IPS-15b (cell line): ENCODE measurements around the gene NDUFB10.
A peak's percentile ranks its signal among the peaks of the same experiment; 100 is the strongest.

Source experiments
- H3K27me3 ChIP-seq: one replicate; pipeline ENCODE4 v1.6.1; 2013; ENCODE audit warnings: low read length; ENCODE audit not compliant: control insufficient read depth, insufficient read depth
- H3K36me3 ChIP-seq: one replicate; pipeline ENCODE4 v1.6.1; 2013; ENCODE audit warnings: low read length; ENCODE audit not compliant: control insufficient read depth, insufficient read depth
- H3K4me1 ChIP-seq: one replicate; pipeline ENCODE4 v1.6.1; 2013; ENCODE audit warnings: mild to moderate bottlenecking, low read length; ENCODE audit not compliant: control insufficient read depth, insufficient read depth
- H3K4me3 ChIP-seq: one replicate; pipeline ENCODE4 v1.5.1; 2013; ENCODE audit warnings: low read depth, low read length
- H3K9ac ChIP-seq: one replicate; pipeline ENCODE4 v1.6.1; 2013; ENCODE audit warnings: low read depth, mild to moderate bottlenecking, low read length
- H3K9me3 ChIP-seq: one replicate; pipeline ENCODE4 v1.6.1; 2013; ENCODE audit warnings: mild to moderate bottlenecking, low read length; ENCODE audit not compliant: control insufficient read depth, insufficient read depth

The NDUFB10 gene

DNA sequence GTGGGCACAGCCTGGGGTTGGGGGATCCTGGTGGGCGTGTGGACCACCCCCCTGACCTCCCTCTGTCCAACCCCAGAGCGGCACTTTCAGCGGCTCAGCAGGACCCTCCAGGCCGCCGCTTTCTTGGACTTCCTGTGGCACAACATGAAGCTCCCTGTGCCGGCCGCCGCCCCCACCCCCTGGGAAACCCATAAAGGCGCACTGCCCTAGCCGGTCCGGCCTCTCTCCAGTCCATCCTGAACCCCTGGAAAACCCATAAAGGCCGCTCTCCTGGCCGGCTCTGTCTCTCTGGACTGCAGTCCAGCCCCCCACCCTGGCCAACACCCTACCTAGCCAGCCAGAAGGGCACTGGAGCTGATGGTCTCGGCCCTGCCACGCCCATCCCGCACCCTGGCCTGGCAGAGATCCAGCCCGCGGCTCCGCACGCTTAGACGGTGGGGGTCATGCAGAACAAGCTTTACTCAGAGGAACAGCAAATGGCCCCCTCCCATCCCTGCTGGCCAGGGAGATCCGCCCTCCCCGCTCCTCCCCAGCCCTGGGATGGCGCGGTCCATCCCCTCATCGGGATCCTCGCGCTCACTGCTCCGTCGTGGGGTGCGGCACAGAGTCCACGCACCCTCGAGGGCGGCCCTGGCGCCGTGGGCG, 19.3 kb downstream of the NDUFB10 start:
- Histone ChIP-seq H3K9me3 (no peaks in the 10 kb centered on the region), H3K4me3 (peak overlapping the region; percentile 54), H3K36me3 (peaks cover 43% of the 10 kb centered on the region), H3K27me3 (peaks cover 38% of the 10 kb centered on the region), H3K9ac (no peak overlapping the region), H3K4me1 (peaks cover 4% of the 10 kb centered on the region)

DNA sequence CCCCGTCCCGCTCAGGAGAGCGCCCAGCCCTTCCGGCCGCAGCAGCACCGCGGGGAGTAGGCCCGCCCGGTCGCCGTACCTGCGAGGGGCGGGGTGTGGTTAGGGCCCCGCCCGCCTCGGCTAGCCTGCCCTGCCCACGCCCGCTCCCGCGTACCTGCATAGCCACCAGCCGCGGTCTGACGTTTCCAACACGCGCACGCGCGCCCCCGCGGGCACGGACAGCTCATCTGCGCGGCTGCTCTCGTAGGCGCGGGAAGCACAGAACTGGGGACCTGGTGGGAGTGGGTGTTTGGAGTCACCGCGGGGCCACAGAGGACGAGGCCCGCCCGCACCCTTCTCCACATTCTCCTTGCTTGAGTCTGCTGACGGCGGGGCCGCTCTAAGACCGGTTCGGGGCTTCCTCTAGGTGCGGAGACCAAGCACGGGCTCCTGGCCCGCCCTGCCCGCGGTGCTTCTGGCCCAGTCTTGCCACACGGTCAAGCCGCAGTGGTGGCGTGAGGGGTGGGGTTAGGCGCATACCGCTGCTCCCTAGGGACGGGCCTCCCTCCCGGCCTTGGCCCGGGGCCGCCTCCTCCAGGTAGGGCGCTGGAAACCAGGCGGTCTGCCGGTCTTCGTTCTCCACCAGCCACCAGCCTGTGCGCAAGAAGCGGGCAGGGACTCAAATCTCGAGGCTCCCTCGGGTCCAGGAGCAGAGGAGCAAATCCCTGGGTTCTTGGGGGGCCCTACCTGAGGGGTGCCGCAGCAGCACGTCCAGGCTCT, 20.1 kb downstream of the NDUFB10 start:
- Histone ChIP-seq H3K4me3 (peak overlapping the region; percentile 54), H3K9me3 (no peaks in the 10 kb centered on the region), H3K4me1 (peaks cover 4% of the 10 kb centered on the region), H3K9ac (peak overlapping the region; percentile 54), H3K27me3 (peaks cover 38% of the 10 kb centered on the region), H3K36me3 (peaks cover 37% of the 10 kb centered on the region)

DNA sequence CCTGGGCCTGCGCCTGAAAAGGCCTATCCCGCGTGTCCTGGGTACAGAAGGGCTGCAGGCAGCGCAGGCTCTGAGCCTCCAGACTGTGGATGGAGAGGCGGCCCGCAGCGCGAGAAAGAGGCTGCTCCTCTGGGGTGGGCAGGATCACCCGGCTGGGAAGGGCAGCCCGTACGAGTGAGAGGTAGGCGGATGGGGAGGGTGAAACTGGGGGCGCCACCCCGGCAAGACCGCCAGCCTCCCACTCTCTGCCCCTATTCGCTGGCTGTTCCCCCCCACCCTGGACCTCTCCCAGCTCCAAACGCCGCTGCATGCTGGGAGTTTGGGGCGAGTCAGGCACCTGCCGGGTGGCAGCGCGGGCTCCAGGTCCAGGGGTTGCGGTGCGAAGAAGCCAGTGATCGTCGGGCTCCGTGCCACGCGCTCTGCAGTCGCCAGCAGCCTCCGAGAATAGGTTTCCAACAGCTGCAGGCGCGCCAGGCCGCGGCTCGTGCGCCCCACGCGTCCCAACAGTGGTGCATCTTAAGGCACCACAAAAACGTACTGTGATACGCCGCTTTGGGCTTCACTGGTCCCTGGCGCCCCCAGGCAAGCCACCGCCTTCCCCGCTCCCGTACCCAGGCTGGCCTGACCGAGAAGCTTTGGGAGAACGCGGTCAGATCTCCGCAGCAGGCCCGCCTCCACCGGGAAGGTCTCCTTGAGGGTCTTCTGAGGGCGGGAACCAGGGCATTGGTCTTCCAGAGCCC, 20.9 kb downstream of the NDUFB10 start:
- Histone ChIP-seq H3K4me1 (peaks cover 6% of the 10 kb centered on the region), H3K27me3 (peaks cover 38% of the 10 kb centered on the region), H3K9me3 (no peaks in the 10 kb centered on the region), H3K36me3 (peaks cover 30% of the 10 kb centered on the region), H3K4me3 (peak overlapping the region; percentile 54), H3K9ac (peak overlapping the region; percentile 54)

DNA sequence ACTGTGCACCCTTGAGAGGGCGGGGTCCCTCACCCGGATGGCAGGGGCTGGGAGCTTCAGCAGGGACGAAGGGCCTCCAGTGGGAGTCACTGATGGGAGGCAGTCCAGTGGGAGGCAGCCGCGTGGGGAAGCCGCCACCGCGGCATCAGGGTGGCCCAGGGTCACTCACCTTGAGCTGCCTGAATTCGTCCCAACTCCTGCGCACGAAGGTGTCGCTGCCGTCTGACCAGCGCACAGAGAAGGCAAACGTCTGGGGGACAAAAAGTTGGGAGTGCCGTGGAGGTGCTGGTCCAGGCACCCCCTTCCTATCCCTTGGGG, 21.4 kb downstream of the NDUFB10 start:
- peaks cover 31% of the 10 kb centered on the region for H3K36me3 ChIP-seq
- peaks cover 6% of the 10 kb centered on the region for H3K4me1 ChIP-seq
- H3K9ac ChIP-seq = no peak overlapping the region
- peaks cover 38% of the 10 kb centered on the region for H3K27me3 ChIP-seq
- H3K4me3 ChIP-seq = peak overlapping the region; percentile 54
- H3K9me3 ChIP-seq = no peaks in the 10 kb centered on the region

DNA sequence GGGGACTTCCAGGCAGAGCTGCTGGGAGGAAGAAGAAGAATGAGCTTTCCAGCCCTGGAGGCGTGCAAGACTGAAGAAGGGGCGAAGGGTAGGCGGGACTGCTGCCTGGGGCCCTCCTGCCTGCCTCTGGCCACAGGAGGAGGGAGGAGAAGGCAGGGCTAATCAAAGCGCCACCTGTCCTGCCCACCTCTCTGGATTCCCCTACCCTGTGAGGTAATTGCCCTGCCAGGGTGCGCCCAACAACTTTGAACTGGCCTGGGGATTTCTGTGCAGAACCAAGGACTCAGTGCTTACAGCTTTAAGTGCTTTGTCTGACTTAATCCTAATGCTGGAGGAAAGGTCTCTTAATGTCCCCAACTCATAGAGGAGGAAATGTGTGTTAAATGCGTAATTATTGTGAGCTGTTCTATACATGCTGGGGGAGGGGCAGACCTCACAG, 22.1 kb downstream of the NDUFB10 start, which contains the start of gene NOXO1:
NOXO1 (minus strand) TSS at position 72 of the 439 bp plus-strand sequence. CDS start 290 bp downstream, outside the sequence.
- H3K36me3 ChIP-seq = peaks cover 30% of the 10 kb centered on the region
- peaks cover 38% of the 10 kb centered on the region for H3K27me3 ChIP-seq
- H3K9ac ChIP-seq = no peak within 1 kb of the TSS
- peak within 1 kb of the TSS; percentile 54 for H3K4me3 ChIP-seq
- peaks cover 6% of the 10 kb centered on the region for H3K4me1 ChIP-seq
- H3K9me3 ChIP-seq = no peaks in the 10 kb centered on the region

DNA sequence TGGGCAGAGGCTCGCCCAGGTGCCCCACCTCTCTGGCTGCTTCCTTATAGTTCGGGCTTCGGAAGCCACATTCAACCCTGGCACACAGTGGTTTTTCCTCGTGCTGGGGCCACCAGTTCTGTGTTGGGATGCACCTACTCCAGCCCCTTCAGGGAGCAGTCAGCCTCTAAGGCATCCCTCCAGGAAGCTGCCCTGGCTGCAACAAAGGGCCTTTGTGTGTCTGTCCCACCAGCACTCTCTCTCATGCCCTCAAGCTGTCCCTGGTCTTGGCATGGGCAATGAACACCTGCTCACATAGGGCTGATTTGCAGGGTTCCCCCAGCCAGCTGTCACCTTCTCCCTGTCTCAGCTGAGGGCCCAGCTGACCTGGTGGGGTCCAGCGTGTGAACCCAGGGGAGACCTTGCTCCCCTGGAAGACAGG, 22.7 kb downstream of the NDUFB10 start:
- Histone ChIP-seq H3K4me1 (peaks cover 6% of the 10 kb centered on the region), H3K9me3 (no peaks in the 10 kb centered on the region), H3K36me3 (peaks cover 27% of the 10 kb centered on the region), H3K27me3 (peaks cover 38% of the 10 kb centered on the region), H3K4me3 (no peak overlapping the region), H3K9ac (no peak overlapping the region)

DNA sequence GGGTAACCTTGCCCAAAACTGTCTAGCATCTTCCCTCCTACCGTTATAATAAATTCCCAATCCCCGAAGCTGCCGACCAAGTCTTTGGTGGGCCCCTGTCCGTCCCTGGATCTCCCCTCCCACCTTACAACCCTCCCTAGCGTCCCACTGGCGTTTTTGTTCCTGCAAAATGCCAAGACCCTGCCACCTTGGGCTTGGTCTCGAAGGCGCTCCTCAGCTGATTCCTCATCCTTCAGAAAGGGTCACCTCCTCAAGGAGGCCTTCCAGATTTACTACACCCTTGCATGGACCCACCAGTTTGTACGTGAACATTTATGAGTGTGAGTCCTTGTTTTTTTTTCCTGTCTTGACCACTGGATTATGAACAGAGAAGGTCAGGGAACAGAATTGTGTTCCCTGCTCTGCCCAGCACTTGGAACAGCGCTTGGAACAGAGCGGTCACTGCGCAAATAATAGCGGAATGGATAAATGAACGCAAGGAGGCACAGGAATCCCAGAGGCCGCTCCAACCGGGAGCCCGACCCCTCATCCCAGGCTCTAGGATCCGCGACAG, 23.7 kb downstream of the NDUFB10 start:
- Histone ChIP-seq H3K36me3 (peaks cover 19% of the 10 kb centered on the region), H3K27me3 (peaks cover 40% of the 10 kb centered on the region), H3K4me1 (peaks cover 6% of the 10 kb centered on the region), H3K9me3 (no peaks in the 10 kb centered on the region), H3K4me3 (peak overlapping the region; percentile 66), H3K9ac (no peak overlapping the region)

DNA sequence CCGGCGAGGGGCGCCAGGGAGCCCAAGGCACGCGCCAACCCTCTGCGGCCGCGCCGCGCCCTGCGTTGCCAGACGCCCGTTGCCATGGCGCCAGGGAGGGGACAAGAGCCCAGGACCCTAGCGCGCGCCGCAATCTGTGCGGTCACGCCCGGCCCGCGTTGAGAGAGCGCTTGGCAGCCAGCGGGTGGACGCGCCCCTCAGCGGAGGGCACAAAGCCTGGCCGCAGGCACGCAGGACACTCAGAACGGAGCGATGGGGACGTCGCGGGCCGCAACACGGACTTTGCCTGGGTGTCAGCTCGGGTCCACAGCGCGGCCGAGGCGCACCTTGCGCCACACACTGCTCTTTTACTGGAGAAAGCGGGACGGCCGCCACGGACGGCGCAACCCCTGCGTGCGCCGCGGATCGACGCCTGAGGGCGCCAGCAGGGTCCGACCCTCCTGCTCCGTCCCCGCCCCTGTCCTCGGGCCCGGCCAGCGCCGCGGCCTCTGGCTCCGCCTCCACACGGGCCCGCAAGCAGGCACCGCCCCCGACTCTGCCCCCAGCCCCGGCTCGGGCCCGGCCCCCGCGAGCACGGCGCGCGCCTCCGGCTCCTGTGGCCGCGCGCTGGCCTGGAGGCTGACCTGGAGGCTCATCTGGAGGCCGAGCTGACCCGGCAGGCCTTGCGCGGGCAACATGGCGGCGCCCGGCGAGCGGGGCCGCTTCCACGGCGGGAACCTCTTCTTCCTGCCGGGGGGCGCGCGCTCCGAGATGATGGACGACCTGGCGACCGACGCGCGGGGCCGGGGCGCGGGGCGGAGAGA, 24.4 kb downstream of the NDUFB10 start, which contains the start of gene GFER:
GFER (plus strand) TSS at position 650 of the 803 bp plus-strand sequence; CDS start at position 676, 26 bp downstream.
- peaks cover 16% of the 10 kb centered on the region for H3K36me3 ChIP-seq
- no peaks in the 10 kb centered on the region for H3K9me3 ChIP-seq
- H3K9ac ChIP-seq = peak within 1 kb of the TSS; percentile 79
- peak within 1 kb of the TSS; percentile 76 for H3K4me3 ChIP-seq
- H3K4me1 ChIP-seq = peaks cover 6% of the 10 kb centered on the region
- H3K27me3 ChIP-seq = peaks cover 45% of the 10 kb centered on the region

DNA sequence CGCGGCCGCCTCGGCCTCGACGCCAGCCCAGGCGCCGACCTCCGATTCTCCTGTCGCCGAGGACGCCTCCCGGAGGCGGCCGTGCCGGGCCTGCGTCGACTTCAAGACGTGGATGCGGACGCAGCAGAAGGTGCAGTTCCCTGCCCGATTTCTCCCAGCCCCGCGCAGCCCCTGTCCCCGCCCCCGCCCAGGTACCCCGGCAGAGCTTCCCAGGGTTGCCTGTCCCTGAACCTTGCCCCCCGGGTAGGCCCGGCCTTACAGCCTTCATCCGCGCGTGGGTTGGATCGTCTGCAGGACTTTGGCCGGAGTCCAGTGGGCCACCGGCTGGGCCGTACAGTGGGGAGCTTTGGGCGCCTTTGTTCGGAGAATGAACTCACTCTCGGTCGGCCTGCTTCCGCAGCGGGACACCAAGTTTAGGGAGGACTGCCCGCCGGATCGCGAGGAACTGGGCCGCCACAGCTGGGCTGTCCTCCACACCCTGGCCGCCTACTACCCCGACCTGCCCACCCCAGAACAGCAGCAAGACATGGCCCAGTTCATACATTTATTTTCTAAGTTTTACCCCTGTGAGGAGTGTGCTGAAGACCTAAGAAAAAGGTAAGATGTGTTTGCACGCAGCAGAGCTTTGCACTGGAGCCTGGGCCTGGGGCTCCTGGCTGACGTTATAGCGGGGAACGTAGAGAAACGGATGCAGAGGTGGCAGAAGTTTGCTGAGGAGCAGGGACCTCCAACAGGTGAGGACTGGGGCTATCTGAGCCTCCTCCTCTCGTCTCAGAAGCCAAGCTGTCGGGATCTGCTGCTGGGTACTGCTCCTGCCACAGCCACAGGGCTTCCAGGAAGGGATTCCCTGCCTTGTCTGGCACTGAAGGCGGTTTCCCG, 25.2 kb downstream of the NDUFB10 start:
- Histone ChIP-seq H3K4me3 (peak overlapping the region; percentile 76), H3K36me3 (peaks cover 16% of the 10 kb centered on the region), H3K9ac (peak overlapping the region; percentile 79), H3K27me3 (peaks cover 52% of the 10 kb centered on the region), H3K9me3 (no peaks in the 10 kb centered on the region), H3K4me1 (peaks cover 6% of the 10 kb centered on the region)

DNA sequence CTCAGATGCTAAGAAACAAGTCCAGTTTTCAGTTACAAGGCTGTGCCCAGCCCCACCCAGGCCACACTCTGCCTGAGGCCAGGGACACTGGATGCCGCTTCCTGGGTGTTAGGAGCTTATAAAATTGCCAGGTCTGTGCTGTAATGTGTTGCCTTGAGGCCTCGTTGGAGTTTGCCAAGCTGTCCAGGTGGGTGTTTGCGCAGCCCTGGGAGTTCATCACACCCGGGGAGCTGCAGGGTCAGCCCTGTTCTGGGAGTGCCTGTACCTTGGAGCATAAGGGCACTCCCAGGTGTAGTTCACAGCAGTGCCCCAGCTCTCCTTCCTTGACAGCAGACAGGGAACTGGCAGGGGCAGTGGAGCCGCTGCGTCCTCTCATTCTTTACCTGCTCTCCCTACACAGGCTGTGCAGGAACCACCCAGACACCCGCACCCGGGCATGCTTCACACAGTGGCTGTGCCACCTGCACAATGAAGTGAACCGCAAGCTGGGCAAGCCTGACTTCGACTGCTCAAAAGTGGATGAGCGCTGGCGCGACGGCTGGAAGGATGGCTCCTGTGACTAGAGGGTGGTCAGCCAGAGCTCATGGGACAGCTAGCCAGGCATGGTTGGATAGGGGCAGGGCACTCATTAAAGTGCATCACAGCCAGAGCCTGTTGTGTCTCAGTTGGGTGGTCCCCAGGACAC, 26.3 kb downstream of the NDUFB10 start:
- H3K4me3 ChIP-seq = peak overlapping the region; percentile 76
- peaks cover 16% of the 10 kb centered on the region for H3K36me3 ChIP-seq
- H3K9ac ChIP-seq = no peak overlapping the region
- H3K27me3 ChIP-seq = peaks cover 42% of the 10 kb centered on the region
- no peaks in the 10 kb centered on the region for H3K9me3 ChIP-seq
- peaks cover 6% of the 10 kb centered on the region for H3K4me1 ChIP-seq
